K562 (cell line): ENCODE measurements around the gene HMCN2. TPM values are rescaled to one million over a fixed set of nuclear protein-coding genes. Genes with fewer than 3 reads are reported as not detected.

Source experiments
- ATAC-seq: fragments of 200-7000 bp; cut with Tn5 transposase; 3 replicates; pipeline ENCODE4 v1.9.1; 2020; ENCODE audit warnings: moderate library complexity
- BruUV-seq: library from RNA; stranded (reverse); fragments of 400-500 nt; replicated peaks from 2 replicates; lab custom pipeline; 2021; lab: Mats Ljungman, UMichigan
- CTCF ChIA-PET: fragments of 300-600 bp; formaldehyde crosslinking; extraction: SDS; loops from one replicate; lab custom pipeline; 2021; ENCODE audit warnings: low intra/inter-chr PET ratio; lab: Yijun Ruan, JAX
- POLR2A ChIA-PET: fragments of 300-600, 350-650 bp; sonication (Branson Sonifier 250); formaldehyde crosslinking; extraction: SDS; loops from one replicate; lab custom pipeline; 2021; ENCODE audit warnings: antibody characterized with exemption, inconsistent platforms; lab: Yijun Ruan, JAX
- DNase-seq, 4 experiments: peaks; one replicate each; pipeline versions ENCODE4 v3.0.0 to v3.0.0-alpha.2; 2011 to 2018; ENCODE audit warnings: low spot score in 3 of 4, mixed read lengths in 3 of 4; ENCODE audit errors: extremely low read depth in 1 of 4
- FAIRE-seq: peaks from 2 replicates; lab custom pipeline; 2011; peaks lifted over from hg19 to GRCh38; lab: Jason Lieb, UNC
- H2AFZ ChIP-seq: 2 replicates; pipeline ENCODE4 v1.6.0; 2011; ENCODE audit warnings: low read depth, low read length, control low read depth, inconsistent platforms
- H3K27ac ChIP-seq: fragments of 200-600 bp; 3 replicates; pipeline ENCODE4 v1.8.0; 2011; ENCODE audit warnings: low read depth, mild to moderate bottlenecking, control low read depth, inconsistent platforms, low read length, moderate library complexity, mixed read lengths; ENCODE audit errors: extremely low read depth
- H3K27me3 ChIP-seq, 2 experiments: fragments of 300-600 bp in 1 of 2; 2 replicates in 1 of 2; 3 replicates in 1 of 2; pipeline versions ENCODE4 v1.6.0 to v1.8.0; 2011; ENCODE audit warnings: inconsistent platforms in 2 of 2, low read length in 2 of 2, mild to moderate bottlenecking in 1 of 2, mixed read lengths in 1 of 2, moderate library complexity in 1 of 2; ENCODE audit not compliant: control insufficient read depth in 2 of 2, insufficient read depth in 2 of 2
- H3K36me3 ChIP-seq: fragments of 300-600 bp; 3 replicates; pipeline ENCODE4 v1.8.0; 2011; ENCODE audit warnings: mild to moderate bottlenecking, low read length, inconsistent platforms; ENCODE audit not compliant: control insufficient read depth, insufficient read depth
- H3K4me1 ChIP-seq, 2 experiments: fragments of 200-600 bp in 1 of 2; replicated peaks in 1 of 2; 2 replicates in 1 of 2; 3 replicates in 1 of 2; pipeline versions ENCODE4 v1.5.1 to v1.8.0; 2011; ENCODE audit warnings: inconsistent platforms in 2 of 2, low read length in 2 of 2, mild to moderate bottlenecking in 1 of 2, mixed read lengths in 1 of 2, moderate library complexity in 1 of 2; ENCODE audit not compliant: control insufficient read depth in 2 of 2, insufficient read depth in 2 of 2
- H3K4me2 ChIP-seq: 2 replicates; pipeline ENCODE4 v1.6.1; 2011; ENCODE audit warnings: low read length, control low read depth, inconsistent platforms, mixed read lengths; ENCODE audit not compliant: insufficient read depth
- H3K4me3 ChIP-seq: fragments of 200-600 bp; sonication (generic), shearing (Covaris generic); 2 replicates; pipeline ENCODE4 v1.5.1; 2016; ENCODE audit warnings: control low read depth, inconsistent platforms
- H3K79me2 ChIP-seq: fragments of 200-600 bp; 3 replicates; pipeline ENCODE4 v1.8.0; 2011; ENCODE audit warnings: low read length, inconsistent platforms; ENCODE audit not compliant: control insufficient read depth, insufficient read depth
- H3K9ac ChIP-seq, 2 experiments: 2 replicates each; pipeline versions ENCODE4 v1.6.0 to v1.6.1; 2011; ENCODE audit warnings: low read depth in 2 of 2, low read length in 2 of 2, control low read depth in 1 of 2, inconsistent platforms in 1 of 2, mild to moderate bottlenecking in 1 of 2, mixed read lengths in 1 of 2; ENCODE audit not compliant: insufficient read depth in 1 of 2
- H3K9me1 ChIP-seq: one replicate; pipeline ENCODE4 v1.6.0; 2011; ENCODE audit warnings: inconsistent platforms, mild to moderate bottlenecking, low read length, moderate library complexity; ENCODE audit not compliant: control insufficient read depth, insufficient read depth
- H3K9me3 ChIP-seq: replicated peaks from 2 replicates; pipeline ENCODE4 v1.5.1; 2011; ENCODE audit warnings: low read depth, low read length, inconsistent platforms; ENCODE audit not compliant: control insufficient read depth, insufficient read depth
- H4K20me1 ChIP-seq: replicated peaks from 2 replicates; pipeline ENCODE4 v1.6.1; 2011; ENCODE audit warnings: low read length, inconsistent platforms, mixed read lengths; ENCODE audit not compliant: control insufficient read depth, insufficient read depth
- CBX2 ChIP-seq: fragments of 200-600 bp; sonication (generic); IDR thresholded peaks from one replicate; pipeline ENCODE4 v1.6.1; 2012; ENCODE audit warnings: mild to moderate bottlenecking, low read length, inconsistent platforms; ENCODE audit not compliant: insufficient read depth, poor library complexity, severe bottlenecking
- GATAD2A ChIP-seq: fragments of 450-650 bp; IDR thresholded peaks from 2 replicates; pipeline ENCODE4 v1.6.1; 2017
- WGBS: fragments of 100-300 bp; shearing (Covaris generic); methylation state at CpG from one replicate; pipeline ENCODE4 v1.1.6; 2016; ENCODE audit warnings: low coverage, mixed read lengths; ENCODE audit not compliant: insufficient coverage; ENCODE audit errors: missing lambda C conversion rate; 5-methylcytosine and 5-hydroxymethylcytosine counted together
- in situ Hi-C: fragments of 300-500 bp; cut with MboI; formaldehyde crosslinking; loops from 4 replicates; pipeline ENCODE4 v1.15.0; 2018; ENCODE audit warnings: inconsistent platforms, mixed read lengths
- intact Hi-C: fragments of 100-400 bp; cut with micrococcal nuclease; formaldehyde crosslinking; loops from 2 replicates; pipeline ENCODE4 v1.14.2; 2022
- polyA plus RNA-seq, 8 experiments: library from polyadenylated mRNA; depleted of rRNA in 4 of 8; stranded (reverse) in 5 of 8; unstranded in 3 of 8; fragments of >200 nt; fragmentation: Nextera tagmentation in 2 of 8; fragmentation: Illumina TruSeq in 1 of 8; extraction: Ambion mirVana in 2 of 8; extraction: Trizol in 1 of 8; gene quantifications; 2 replicates each; pipeline versions ENCODE4 v1.2.1 to v1.2.3, GENCODE V29; 2011 to 2014; ENCODE audit warnings: inconsistent platforms in 1 of 8, missing spikeins in 1 of 8
- total RNA-seq, 7 experiments: library from RNA; depleted of rRNA in 6 of 7; stranded (reverse); fragments of >200 nt in 6 of 7; fragmentation: Illumina TruSeq in 2 of 7; extraction: Trizol in 2 of 7; gene quantifications; 2 replicates each; pipeline versions ENCODE4 v1.2.1 to v1.2.3, GENCODE V29; 2011 to 2021; ENCODE audit warnings: low replicate concordance in 1 of 7
- TF ChIP-seq, protein P1 (sequence below): sonication (generic); formaldehyde crosslinking; IDR thresholded peaks from 2 replicates; pipeline ENCODE4 v1.8.1; 2023; ENCODE audit warnings: missing genetic modification reagents, mild to moderate bottlenecking, borderline replicate concordance
- TF ChIP-seq, protein P2 (sequence below): fragments of 450-650 bp; conservative IDR thresholded peaks from 2 replicates; pipeline ENCODE4 v1.6.1; 2016; ENCODE audit warnings: missing genetic modification characterization, low read depth, mild to moderate bottlenecking, missing compliant biosample characterization, moderate library complexity
- TF ChIP-seq, protein P3 (sequence below): fragments of 450-650 bp; IDR thresholded peaks from 2 replicates; pipeline ENCODE4 v1.6.1; 2017; ENCODE audit warnings: antibody characterized with exemption, mild to moderate bottlenecking

Gene HMCN2
- total and polyA plus RNA-seq, 9 of the 15 experiments (the other 6 are each of a cell fraction or from before 2014, with no cell fraction given): 0.01 TPM; not detected in 8

DNA sequence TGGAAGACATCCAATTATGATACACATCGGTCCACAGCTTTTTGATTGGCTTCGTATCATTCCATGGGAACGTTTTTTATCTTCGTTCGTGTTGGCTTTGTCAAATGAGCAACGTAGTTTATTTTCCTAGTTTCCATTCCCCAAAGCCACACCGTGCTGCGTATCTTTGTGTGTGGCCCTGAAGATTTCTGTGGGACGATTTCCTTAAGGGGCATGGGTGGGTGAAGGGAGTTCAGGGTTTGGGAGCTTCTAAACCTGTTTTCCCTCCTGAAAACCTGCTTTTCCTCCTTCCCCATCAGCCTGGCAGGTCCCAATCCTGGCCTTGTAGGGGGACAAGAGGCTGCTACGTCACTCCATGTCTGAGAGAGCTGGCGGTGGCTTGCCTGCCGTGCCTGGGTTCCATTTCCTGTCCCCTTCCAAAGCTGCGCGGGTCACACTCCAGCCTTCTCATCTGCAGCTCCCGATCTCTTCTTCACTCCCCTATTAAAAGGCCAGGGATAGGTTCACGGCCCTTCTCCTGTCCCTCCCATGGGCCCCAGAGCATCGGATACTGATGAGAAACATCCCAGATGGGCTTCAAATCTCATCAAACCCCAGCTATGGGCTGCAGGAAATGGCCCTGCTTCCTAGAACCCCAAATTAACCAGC lies 155.7 kb downstream of the HMCN2 start (continued):
- TF ChIP-seq, protein P1, sequence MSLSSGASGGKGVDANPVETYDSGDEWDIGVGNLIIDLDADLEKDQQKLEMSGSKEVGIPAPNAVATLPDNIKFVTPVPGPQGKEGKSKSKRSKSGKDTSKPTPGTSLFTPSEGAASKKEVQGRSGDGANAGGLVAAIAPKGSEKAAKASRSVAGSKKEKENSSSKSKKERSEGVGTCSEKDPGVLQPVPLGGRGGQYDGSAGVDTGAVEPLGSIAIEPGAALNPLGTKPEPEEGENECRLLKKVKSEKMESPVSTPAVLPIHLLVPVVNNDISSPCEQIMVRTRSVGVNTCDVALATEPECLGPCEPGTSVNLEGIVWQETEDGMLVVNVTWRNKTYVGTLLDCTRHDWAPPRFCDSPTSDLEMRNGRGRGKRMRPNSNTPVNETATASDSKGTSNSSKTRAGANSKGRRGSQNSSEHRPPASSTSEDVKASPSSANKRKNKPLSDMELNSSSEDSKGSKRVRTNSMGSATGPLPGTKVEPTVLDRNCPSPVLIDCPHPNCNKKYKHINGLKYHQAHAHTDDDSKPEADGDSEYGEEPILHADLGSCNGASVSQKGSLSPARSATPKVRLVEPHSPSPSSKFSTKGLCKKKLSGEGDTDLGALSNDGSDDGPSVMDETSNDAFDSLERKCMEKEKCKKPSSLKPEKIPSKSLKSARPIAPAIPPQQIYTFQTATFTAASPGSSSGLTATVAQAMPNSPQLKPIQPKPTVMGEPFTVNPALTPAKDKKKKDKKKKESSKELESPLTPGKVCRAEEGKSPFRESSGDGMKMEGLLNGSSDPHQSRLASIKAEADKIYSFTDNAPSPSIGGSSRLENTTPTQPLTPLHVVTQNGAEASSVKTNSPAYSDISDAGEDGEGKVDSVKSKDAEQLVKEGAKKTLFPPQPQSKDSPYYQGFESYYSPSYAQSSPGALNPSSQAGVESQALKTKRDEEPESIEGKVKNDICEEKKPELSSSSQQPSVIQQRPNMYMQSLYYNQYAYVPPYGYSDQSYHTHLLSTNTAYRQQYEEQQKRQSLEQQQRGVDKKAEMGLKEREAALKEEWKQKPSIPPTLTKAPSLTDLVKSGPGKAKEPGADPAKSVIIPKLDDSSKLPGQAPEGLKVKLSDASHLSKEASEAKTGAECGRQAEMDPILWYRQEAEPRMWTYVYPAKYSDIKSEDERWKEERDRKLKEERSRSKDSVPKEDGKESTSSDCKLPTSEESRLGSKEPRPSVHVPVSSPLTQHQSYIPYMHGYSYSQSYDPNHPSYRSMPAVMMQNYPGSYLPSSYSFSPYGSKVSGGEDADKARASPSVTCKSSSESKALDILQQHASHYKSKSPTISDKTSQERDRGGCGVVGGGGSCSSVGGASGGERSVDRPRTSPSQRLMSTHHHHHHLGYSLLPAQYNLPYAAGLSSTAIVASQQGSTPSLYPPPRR (CRISPR knock-in tag): no peak
- TF ChIP-seq, all 486 proteins: peak for 0

DNA sequence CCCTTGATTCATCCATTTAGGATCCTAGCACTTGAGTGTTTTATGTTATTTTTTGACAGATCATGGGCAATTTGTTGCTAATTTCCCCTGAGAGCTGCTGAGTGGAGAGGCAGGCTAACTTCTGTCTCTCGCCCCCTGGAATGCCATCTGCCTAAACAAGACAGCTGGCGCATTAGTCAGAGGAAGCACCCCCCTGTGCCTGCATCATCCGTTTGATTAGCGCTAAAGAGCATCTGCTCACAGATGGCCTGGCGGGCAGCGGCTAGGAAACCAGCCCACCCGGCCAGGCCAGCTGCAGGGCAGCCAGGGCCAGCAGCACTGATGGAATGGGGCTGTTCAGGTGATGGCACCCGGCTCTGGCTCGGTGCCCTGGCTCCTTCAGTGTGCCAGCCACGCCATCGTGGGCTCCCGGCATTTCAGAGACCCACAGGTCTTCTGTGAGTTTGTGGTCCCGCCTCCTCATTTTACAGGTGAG lies 156.3 kb downstream of the HMCN2 start:
- Histone ChIP-seq H3K79me2 (no peaks in the 10 kb centered on the region), H3K27me3 (peaks cover 44 to 83% of the 10 kb centered on the region in 2 experiments), H4K20me1 (no peaks in the 10 kb centered on the region; the same call in 1 of the 2 replicates), H3K9me1 (no peaks in the 10 kb centered on the region), H3K27ac (no peak overlapping the region), H3K4me3 (no peak overlapping the region), H3K9me3 (no peaks in the 10 kb centered on the region; the same call in 1 of the 2 replicates), H3K4me1 (peaks cover 0 to 8% of the 10 kb centered on the region in 2 experiments; a peak in 1 of 5 replicates), H3K9ac (no peak overlapping the region; a peak in 1 of 4 replicates), H3K36me3 (no peaks in the 10 kb centered on the region), H2AFZ (no peak overlapping the region), H3K4me2 (no peak overlapping the region)
- BruUV-seq: no TSS peak
- intact Hi-C loops (no loop called here), in situ Hi-C loops (loop anchor here (10.0 kb wide), 1 partner anchor 757 kb away; the partner anchor contains the start of gene PRRX2)
- POLR2A ChIA-PET: interaction anchor here (0.6 to 0.7 kb wide), 2 partner anchors 15 to 158 kb away, joined by 3 read pairs; no protein-coding TSS in a partner anchor
- ATAC-seq (no peak), FAIRE-seq (no peak), DNase-seq (no peak)
- WGBS: under 1% methylated on average over 13 of the region's 13 CpGs
- CTCF ChIA-PET: no interaction called here
- TF ChIP-seq CBX2 (no peak), GATAD2A (no peak)
- TF ChIP-seq, protein P2, sequence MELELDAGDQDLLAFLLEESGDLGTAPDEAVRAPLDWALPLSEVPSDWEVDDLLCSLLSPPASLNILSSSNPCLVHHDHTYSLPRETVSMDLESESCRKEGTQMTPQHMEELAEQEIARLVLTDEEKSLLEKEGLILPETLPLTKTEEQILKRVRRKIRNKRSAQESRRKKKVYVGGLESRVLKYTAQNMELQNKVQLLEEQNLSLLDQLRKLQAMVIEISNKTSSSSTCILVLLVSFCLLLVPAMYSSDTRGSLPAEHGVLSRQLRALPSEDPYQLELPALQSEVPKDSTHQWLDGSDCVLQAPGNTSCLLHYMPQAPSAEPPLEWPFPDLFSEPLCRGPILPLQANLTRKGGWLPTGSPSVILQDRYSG: no peak
- TF ChIP-seq, protein P3, sequence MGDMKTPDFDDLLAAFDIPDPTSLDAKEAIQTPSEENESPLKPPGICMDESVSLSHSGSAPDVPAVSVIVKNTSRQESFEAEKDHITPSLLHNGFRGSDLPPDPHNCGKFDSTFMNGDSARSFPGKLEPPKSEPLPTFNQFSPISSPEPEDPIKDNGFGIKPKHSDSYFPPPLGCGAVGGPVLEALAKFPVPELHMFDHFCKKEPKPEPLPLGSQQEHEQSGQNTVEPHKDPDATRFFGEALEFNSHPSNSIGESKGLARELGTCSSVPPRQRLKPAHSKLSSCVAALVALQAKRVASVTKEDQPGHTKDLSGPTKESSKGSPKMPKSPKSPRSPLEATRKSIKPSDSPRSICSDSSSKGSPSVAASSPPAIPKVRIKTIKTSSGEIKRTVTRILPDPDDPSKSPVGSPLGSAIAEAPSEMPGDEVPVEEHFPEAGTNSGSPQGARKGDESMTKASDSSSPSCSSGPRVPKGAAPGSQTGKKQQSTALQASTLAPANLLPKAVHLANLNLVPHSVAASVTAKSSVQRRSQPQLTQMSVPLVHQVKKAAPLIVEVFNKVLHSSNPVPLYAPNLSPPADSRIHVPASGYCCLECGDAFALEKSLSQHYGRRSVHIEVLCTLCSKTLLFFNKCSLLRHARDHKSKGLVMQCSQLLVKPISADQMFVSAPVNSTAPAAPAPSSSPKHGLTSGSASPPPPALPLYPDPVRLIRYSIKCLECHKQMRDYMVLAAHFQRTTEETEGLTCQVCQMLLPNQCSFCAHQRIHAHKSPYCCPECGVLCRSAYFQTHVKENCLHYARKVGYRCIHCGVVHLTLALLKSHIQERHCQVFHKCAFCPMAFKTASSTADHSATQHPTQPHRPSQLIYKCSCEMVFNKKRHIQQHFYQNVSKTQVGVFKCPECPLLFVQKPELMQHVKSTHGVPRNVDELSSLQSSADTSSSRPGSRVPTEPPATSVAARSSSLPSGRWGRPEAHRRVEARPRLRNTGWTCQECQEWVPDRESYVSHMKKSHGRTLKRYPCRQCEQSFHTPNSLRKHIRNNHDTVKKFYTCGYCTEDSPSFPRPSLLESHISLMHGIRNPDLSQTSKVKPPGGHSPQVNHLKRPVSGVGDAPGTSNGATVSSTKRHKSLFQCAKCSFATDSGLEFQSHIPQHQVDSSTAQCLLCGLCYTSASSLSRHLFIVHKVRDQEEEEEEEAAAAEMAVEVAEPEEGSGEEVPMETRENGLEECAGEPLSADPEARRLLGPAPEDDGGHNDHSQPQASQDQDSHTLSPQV: no peak
